ENCODE measurements around the gene TRMO. TPM values are rescaled to one million over a fixed set of nuclear protein-coding genes. Genes with fewer than 3 reads are reported as not detected.

The TRMO gene
- total and polyA plus RNA-seq, 9 of the 15 experiments (the other 6 are each of a cell fraction or from before 2014, with no cell fraction given), result 5.6 to 22.4 (median 16.2) TPM

DNA sequence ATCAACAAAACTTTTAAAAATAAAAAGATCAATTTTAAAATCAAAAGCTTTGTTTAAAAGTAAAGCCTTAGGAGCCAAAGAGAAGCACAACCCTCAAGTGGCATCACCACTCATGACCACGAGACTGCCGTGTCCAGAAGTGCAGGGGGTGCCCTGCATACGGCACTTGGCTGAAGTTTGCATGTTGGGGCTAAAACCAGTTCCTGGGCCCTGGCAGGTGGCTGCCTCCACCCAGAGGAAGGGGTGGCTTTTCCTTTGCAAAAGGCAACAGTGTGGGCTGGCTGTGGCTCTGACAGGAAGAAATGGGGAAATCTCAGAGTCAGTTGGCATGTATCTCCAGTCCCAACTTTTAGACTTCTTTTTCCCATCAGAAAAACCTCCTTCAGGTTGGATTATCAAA lies 15.3 kb downstream of the TRMO start:
- Histone ChIP-seq H3K4me2 (ENCODE audit: insufficient read depth, low read length) (no peak overlapping the region), H3K27me3 (ENCODE audit: control insufficient read depth in 2 of 2, insufficient read depth in 2 of 2, low read length in 2 of 2) (no peaks in the 10 kb centered on the region), H3K4me1 (replicated peaks in 1 of 2; ENCODE audit: control insufficient read depth in 2 of 2, insufficient read depth in 2 of 2, low read length in 2 of 2) (no peaks in the 10 kb centered on the region; a peak in 2 of 5 replicates), H3K79me2 (ENCODE audit: control insufficient read depth, insufficient read depth, low read length) (no peaks in the 10 kb centered on the region), H3K9me1 (ENCODE audit: control insufficient read depth, insufficient read depth, low read length) (no peaks in the 10 kb centered on the region), H4K20me1 (replicated peaks; ENCODE audit: control insufficient read depth, insufficient read depth, low read length) (no peaks in the 10 kb centered on the region), H3K4me3 (no peak overlapping the region), H3K36me3 (ENCODE audit: control insufficient read depth, insufficient read depth, low read length) (peaks cover 55% of the 10 kb centered on the region), H2AFZ (ENCODE audit: low read depth, low read length) (no peak overlapping the region), H3K27ac (ENCODE audit: extremely low read depth, low read depth, low read length) (no peak overlapping the region), H3K9ac (ENCODE audit: insufficient read depth in 1 of 2, low read depth in 2 of 2, low read length in 2 of 2) (no peak overlapping the region), H3K9me3 (replicated peaks; ENCODE audit: control insufficient read depth, insufficient read depth, low read depth, low read length) (no peaks in the 10 kb centered on the region)
- POLR2A ChIA-PET, result interaction anchor here (0.7 to 1.7 kb wide), 3 partner anchors 13 to 1059 kb away, joined by 3 to 5 read pairs (median 4); no protein-coding TSS in a partner anchor
- 98% methylated on average over 3 of the region's 3 CpGs for WGBS (ENCODE audit: insufficient coverage, low coverage, missing lambda C conversion rate)
- intact Hi-C loops (cut with micrococcal nuclease), result no loop called here
- no peak for DNase-seq (ENCODE audit: extremely low read depth in 1 of 4, low spot score in 3 of 4)
- BruUV-seq (replicated peaks), result no TSS peak
- FAIRE-seq, result no peak
- no peak for ATAC-seq
- CTCF ChIA-PET (ENCODE audit: low intra/inter-chr PET ratio), result no interaction called here
- in situ Hi-C loops (cut with MboI), result loop anchor here (25.0 kb wide), 2 partner anchors 355 to 880 kb away; partner anchors contain the start of genes ANKS6 and TBC1D2
- no peak for TF ChIP-seq ZNF253 (CRISPR knock-in tag; conservative IDR thresholded peaks at IDR 0.05)
- TF ChIP-seq, protein P1, sequence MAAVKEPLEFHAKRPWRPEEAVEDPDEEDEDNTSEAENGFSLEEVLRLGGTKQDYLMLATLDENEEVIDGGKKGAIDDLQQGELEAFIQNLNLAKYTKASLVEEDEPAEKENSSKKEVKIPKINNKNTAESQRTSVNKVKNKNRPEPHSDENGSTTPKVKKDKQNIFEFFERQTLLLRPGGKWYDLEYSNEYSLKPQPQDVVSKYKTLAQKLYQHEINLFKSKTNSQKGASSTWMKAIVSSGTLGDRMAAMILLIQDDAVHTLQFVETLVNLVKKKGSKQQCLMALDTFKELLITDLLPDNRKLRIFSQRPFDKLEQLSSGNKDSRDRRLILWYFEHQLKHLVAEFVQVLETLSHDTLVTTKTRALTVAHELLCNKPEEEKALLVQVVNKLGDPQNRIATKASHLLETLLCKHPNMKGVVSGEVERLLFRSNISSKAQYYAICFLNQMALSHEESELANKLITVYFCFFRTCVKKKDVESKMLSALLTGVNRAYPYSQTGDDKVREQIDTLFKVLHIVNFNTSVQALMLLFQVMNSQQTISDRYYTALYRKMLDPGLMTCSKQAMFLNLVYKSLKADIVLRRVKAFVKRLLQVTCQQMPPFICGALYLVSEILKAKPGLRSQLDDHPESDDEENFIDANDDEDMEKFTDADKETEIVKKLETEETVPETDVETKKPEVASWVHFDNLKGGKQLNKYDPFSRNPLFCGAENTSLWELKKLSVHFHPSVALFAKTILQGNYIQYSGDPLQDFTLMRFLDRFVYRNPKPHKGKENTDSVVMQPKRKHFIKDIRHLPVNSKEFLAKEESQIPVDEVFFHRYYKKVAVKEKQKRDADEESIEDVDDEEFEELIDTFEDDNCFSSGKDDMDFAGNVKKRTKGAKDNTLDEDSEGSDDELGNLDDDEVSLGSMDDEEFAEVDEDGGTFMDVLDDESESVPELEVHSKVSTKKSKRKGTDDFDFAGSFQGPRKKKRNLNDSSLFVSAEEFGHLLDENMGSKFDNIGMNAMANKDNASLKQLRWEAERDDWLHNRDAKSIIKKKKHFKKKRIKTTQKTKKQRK (IDR thresholded peaks at IDR 0.05; ENCODE audit: borderline replicate concordance, low read depth, low read length), result no peak
- TF ChIP-seq, protein P2, sequence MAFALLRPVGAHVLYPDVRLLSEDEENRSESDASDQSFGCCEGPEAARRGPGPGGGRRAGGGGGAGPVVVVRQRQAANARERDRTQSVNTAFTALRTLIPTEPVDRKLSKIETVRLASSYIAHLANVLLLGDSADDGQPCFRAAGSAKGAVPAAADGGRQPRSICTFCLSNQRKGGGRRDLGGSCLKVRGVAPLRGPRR (CRISPR knock-in tag; IDR thresholded peaks at IDR 0.05), result no peak
- no peak for TF ChIP-seq PTTG1 (tag; IDR thresholded peaks at IDR 0.05; ENCODE audit: low read depth)
- TF ChIP-seq KAT8 (IDR thresholded peaks at IDR 0.05; ENCODE audit: low read depth), result no peak
- no peak for TF ChIP-seq RNF2 (IDR thresholded peaks at IDR 0.05)
- no peak for TF ChIP-seq ZNF76 (CRISPR knock-in tag; IDR thresholded peaks at IDR 0.05; ENCODE audit: borderline replicate concordance)
- TF ChIP-seq ATF7 (IDR thresholded peaks at IDR 0.05), result no peak
- TF ChIP-seq, protein P3, sequence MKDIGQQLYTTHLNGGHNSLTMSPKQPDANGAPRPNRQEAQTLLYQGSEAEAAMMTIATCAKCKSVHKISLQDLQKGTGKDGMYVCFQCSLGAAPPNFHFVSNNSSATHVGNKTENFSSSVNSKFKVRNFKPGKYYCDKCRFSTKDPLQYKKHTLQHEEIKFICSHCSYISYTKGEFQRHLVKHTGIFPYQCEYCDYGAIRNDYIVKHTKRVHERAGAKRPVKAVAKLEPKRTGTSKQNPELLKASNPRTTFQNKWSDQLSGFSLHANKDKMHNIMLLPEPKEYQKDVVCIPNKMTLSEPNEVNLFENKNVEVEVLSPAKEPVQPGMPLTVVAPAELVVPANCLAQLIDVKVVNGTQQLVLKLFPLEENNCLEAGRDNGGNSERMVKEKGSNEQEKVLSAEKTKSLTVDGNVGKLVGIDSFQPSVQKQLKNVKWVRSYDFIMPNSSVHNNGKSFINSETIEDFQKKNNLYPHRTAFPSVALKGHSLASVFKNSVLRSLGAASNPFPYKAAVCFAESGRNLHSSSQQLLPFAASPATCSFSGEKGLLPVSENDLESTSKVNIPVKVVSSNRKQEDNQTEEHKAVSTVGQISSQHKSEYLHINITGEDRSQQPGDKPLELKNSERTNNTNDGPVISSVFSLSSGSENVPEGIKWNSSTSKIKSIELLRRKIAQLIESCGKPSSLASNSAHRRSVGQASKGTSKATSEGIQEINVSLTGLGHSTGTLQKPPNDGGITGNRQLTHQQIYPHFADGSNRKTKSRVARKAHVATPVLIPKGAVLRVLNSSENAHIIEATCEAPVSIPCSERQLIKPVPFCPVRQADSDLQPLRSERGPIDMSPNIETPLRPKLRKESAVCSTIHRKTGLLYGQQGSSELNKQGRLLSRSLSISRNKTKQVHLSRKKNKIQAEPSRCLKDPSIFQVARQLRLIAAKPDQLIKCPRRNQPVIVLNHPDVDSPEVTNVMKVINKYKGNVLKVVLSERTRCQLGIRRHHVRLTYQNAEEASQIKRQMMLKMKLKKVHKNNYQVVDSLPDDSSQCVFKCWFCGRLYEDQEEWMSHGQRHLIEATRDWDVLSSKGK (CRISPR knock-in tag; IDR thresholded peaks at IDR 0.05), result no peak
- TF ChIP-seq, protein P4, sequence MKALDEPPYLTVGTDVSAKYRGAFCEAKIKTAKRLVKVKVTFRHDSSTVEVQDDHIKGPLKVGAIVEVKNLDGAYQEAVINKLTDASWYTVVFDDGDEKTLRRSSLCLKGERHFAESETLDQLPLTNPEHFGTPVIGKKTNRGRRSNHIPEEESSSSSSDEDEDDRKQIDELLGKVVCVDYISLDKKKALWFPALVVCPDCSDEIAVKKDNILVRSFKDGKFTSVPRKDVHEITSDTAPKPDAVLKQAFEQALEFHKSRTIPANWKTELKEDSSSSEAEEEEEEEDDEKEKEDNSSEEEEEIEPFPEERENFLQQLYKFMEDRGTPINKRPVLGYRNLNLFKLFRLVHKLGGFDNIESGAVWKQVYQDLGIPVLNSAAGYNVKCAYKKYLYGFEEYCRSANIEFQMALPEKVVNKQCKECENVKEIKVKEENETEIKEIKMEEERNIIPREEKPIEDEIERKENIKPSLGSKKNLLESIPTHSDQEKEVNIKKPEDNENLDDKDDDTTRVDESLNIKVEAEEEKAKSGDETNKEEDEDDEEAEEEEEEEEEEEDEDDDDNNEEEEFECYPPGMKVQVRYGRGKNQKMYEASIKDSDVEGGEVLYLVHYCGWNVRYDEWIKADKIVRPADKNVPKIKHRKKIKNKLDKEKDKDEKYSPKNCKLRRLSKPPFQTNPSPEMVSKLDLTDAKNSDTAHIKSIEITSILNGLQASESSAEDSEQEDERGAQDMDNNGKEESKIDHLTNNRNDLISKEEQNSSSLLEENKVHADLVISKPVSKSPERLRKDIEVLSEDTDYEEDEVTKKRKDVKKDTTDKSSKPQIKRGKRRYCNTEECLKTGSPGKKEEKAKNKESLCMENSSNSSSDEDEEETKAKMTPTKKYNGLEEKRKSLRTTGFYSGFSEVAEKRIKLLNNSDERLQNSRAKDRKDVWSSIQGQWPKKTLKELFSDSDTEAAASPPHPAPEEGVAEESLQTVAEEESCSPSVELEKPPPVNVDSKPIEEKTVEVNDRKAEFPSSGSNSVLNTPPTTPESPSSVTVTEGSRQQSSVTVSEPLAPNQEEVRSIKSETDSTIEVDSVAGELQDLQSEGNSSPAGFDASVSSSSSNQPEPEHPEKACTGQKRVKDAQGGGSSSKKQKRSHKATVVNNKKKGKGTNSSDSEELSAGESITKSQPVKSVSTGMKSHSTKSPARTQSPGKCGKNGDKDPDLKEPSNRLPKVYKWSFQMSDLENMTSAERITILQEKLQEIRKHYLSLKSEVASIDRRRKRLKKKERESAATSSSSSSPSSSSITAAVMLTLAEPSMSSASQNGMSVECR (CRISPR knock-in tag; IDR thresholded peaks at IDR 0.05), result no peak
- TF ChIP-seq ZNF79 (CRISPR knock-in tag; IDR thresholded peaks at IDR 0.05; ENCODE audit: low read depth), result no peak
